ENCODE measurements around the gene NPHP1.
"Not testable (repeated sequence)": the region's sequence is repeated elsewhere in the genome, so short reads cannot be mapped to it uniquely, and the experiment has no call there.

DNA sequence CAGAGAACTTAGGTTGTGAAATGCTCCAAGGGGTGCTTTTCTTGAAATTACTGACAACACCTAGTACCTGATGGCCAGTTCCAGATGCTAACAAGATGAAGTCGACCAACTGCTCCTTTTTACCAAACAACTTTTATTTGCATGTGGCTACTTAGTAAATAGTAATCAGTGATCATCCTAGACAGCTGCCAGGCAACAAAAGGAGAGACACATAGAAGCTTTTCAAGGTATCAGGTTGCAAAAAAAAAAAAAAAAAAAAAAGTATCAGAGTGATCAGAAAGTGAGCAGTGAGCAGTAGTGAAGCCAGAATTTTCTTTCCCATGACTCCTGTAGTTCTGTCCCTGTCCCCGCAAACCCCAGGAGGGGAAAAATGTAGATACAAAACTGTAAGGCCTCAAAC is 121.1 kb downstream of the NPHP1 start:
- TF ChIP-seq EZH2phosphoT487 (IDR thresholded peaks at IDR 0.05; ENCODE audit: insufficient read depth, low read depth); EZH2 (IDR thresholded peaks at IDR 0.05; ENCODE audit: insufficient read depth, poor library complexity, severe bottlenecking): not testable (repeated sequence)
